GM18870 (cell line): ENCODE results near the gene ADARB2.

Source experiments
- ATAC-seq: cut with Tn5 transposase; IDR thresholded peaks from one replicate; pipeline ENCODE4 v1.9.1; 2021; ENCODE audit warnings: moderate library complexity; ENCODE audit not compliant: unreplicated experiment

Gene ADARB2

DNA sequence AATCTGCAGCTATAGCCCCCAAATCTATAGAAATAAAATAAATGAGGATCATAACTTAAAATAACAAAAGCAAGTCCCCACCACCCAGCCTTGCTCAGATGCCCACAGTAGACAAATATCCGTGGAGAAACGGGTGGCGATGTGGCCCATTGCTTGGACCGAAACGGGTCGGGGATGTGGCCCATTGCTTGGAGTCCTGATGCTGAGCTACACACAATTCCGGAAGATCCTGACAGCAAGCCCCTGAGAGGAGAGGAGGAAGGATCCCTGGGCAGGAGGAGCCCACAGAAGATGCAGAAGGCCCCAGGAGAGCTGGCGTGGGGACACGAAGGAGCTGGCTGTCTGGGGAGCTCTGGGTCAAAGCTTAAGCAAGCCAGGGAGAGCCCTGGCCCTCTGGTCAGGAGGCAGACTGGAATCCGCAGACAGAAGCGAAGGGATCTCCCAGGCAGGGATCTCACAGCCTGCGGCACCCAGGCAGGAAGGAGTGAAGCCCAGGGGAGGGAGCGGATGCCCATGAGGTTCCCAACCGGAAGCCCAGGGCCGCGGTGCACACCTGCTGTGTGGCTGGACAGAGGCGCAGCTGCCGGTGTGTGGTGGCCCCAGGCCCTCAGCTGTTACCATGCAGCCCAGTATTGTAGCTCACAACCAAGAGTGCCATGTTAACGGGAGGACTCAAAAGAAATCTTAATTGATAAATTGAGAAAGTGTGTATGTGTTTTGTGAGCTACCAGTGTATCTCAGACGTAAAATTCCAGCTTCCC, 138.8 kb downstream of the ADARB2 start:
- ATAC-seq = no peak

DNA sequence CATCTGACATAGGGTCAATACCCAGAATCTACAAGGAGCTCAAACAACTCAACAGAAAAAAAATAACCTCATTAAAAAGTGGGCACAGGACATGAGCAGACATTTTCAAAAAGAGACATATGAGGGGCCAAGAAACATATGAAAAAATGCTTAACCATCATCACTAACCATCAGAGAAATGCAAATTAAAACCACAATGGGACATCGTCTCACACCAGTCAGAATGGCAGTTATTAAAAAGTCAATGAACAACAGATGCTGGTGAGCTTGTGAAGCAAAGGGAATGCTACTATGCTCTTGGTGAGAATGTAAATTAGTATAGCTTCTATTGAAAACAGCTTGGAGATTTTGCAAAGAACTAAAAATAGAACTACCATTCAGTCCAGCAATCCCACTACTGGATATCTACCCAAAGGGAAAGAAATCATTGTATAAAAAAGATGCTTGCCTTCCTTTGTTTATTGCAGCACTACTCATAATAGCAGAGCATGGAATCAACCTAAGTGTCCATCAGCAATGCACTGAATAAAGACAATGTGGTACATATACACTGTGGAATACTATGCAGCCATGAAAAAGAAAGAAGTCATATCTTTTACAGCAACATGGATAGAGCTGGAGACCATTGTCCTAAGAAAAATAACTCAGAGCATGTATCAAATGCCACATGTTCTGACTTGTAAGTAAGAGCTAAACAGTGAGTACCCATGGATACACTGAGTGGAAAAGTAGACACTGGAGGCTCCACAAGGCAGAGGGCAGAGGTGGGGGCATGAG, 139.8 kb downstream of the ADARB2 start:
- ATAC-seq = peak; percentile 62

DNA sequence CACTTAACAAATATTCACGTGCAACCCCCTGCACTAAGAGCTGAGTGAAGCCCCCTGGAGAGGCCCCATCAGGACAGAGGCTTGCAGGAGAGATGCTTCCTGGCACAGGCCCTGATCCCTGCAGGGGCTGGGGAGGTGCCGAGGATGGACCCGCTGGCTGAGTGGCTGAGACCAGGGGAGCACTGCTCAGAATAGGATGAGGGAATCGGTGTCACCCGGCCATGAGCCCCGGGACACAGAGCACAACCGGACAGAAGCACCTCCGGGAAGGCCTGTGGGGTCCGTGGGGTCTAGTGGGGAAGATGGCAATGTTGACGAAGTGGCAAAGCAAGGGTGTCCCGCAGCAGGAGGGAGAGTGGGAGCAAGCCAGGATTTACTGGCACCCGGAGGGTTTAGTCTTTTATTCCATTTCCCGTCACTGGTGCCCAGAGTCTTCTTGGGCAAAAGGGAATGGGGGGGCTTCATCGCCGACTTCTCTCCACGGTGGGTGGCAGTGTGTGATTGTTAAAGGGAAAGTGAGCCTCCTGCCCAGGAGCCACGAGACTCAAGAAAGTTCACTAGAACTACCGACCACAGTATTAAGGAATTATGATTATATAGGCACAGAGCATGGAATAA, 140.7 kb downstream of the ADARB2 start:
- no peak for ATAC-seq

- no peak for ATAC-seq
These were observed 141.6 kb downstream of the ADARB2 start for GRCh38 chr10:1595726-1596125.

GRCh38 chr10:1595242-1595600, 142.1 kb downstream of the ADARB2 start:
- ATAC-seq = no peak

- no peak for ATAC-seq
These were observed 142.7 kb downstream of the ADARB2 start for GRCh38 chr10:1594372-1595241.

- no peak for ATAC-seq
These were observed 145.6 kb downstream of the ADARB2 start for GRCh38 chr10:1591742-1592141.

DNA sequence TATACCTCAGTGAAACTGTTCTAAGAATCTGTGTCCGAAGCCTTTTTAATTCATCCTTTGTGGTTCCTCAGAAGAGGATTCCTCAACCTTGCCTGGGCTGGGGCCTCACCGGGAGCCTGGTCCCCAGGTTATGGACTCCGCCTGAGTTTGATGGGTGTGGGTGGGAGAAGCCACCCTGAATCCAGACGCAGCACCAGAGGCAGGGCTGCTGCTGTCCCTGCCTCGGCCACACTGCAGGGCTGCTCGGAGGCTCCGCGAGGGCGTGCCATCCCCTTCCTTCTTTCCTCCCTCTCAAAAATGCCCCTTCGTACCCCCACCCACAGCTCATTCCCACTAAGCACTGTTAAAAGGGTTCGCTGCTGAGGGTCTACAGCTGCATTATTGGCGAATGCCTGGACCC, 146.3 kb downstream of the ADARB2 start:
- ATAC-seq = no peak

- no peak for ATAC-seq
These were observed 148.1 kb downstream of the ADARB2 start for GRCh38 chr10:1589257-1589656.

GRCh38 chr10:1582739-1583138, 154.6 kb downstream of the ADARB2 start:
- no peak for ATAC-seq

DNA sequence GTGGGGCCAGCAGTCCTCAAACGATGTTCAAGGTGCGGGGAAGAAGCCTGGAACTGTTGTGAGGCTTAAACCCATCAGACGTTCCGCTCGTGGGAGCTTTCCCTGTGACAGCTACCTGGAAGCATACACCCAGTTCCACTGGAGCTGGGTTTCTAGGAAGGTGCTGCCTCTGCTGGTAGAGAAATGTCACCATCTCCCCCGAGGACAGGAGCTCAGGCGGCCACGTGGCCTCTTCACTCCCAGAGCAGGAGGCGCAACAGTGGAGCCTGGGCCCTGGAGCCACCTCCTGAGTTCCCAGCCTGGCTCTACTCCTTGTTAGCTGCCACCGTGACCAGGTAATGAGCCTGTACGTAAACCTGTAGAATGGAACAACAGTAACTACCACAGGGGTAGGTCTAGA, 156.1 kb downstream of the ADARB2 start:
- no peak for ATAC-seq

DNA sequence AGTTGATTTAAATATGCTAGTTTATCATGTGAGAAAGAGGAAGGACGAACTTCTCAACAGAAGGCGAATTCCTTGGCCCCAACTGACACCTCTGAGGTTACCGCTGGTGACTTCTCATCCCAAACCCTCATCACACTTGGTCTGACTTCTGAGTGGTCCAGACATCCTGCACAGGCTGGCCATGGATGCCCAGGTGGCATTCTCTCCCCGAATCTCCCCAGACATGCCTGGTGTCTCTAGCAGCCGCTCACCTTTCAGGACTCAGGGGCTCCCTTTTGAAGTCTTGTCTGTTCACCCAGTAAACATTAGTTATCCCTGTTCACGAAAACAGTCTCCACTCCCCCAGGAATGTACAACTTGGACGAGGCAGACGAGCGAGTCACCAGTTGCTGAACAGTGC, 157.7 kb downstream of the ADARB2 start:
- no peak for ATAC-seq

GRCh38 chr10:1579141-1579491, 158.2 kb downstream of the ADARB2 start:
- ATAC-seq = no peak

GRCh38 chr10:1578392-1579140, 158.8 kb downstream of the ADARB2 start:
- no peak for ATAC-seq

GRCh38 chr10:1577945-1578344, 159.4 kb downstream of the ADARB2 start:
- ATAC-seq = no peak

DNA sequence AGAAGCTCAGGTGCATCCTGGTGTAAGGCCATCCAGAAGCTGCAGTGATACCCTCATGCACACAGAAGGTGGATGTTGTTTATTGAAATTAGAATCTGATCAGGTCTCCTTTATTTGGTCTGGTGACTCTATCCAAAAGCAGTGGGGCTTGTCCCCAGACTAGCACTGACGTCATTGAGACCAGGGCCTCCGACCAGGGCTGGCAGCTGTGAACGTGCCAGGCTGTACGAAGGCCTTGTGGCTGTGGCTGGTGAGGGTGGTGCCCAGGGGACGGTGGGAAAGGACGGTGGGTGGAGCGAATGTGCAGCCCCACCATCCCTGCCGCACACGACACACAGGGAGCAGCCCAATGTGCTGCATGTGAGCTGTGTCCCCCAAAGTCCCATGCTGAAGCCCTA, 160.0 kb downstream of the ADARB2 start:
- no peak for ATAC-seq

DNA sequence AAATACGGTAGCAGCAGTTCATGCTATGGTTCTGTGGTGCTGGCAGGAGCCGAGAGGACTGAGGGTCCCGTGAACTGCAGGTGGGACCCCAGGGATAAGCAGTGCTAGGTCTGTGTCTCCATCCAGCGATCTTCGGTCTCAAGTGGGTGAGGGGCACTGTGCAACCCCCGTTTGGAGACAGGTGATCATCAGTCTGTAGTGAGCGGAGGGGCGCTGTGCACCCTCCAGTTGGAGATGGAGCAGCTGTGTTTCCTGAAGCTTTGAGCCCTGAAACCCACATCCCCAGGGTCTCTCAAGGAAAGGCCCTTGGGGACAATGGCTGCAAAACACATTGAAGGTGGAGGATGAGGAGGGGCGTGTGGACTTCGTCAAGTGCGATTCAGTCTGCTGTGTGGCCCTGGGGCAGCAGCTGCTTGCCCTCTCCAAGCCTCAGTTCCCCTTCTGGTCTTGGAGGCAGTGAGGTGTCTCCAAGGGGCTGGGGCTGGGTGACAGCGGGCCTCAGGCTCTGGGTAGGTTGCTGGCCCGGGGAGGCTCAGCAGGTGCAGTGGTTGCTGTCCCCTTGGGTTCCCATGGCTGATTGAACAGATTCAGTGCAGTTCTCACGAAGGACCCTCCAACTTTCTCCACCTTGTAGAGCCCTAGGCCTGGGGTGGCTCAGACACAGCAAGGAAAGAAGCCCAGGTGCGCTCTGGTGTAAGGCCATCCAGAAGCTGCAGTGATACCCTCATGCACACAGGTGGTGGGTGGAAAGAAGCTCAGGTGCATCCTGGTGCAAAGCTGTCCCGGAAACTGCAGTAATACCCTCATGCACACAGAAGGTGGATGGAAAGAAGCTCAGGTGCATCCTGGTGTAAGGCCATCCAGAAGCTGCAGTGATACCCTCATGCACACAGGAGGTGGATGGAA, 160.6 kb downstream of the ADARB2 start:
- no peak for ATAC-seq

DNA sequence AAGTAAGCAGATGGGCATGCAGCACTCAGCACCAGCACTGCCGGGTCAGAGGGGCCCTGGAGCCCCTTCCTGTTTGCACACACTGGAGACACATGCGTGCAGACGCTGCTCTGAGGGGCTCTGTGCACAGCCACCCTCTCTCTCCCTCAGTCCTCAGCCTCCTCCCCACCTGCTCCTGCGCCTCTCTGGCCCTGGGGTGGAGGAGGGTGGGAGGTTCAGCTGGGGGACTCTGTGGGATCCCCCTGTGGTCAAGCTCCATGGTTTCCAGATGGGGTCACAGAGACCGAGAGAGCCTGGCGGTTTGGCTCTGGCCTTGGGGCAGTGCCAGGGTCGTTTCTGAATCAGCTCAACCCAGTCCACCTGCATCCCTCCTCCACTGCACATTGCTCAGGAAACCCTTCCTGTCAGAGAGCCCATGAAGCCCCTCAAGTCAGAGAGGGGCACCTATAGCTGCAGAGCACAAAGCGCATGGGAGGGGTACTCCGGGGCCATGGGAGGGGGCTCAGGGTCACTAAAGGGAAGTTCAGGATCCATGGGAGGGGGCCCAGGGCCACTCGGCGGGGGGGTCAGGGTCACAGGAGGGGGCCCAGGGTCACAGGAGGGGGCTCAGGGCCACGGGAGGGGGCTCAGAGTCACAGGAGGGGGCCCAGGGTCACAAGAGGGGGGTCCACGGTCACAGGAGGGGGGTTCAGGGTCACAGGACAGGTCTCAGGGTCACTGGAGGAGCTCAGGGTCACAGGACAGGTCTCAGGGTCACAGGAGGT, 161.7 kb downstream of the ADARB2 start:
- ATAC-seq = no peak

DNA sequence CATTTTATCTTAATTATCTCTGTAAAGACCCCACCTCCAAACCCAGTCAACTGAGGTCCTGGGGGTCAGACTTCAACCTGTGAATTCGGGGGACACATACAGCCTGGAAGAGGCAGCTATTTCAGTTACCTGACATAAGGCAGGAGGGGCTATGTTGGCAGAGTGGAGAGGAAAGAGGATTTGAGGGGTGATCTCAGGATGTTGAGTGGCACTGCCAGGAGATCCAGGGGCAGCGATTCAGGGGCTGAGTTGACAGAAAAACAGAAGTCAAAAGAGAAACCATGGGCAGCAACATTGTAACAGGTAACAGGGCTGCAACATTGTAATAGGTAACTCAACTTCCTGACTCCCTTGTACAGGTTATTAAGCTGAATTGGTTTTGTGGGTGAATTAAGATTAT, 162.6 kb downstream of the ADARB2 start:
- ATAC-seq = no peak
